ENCODE data around the gene HMG20B.
A peak's percentile ranks its signal among the peaks of the same experiment; 100 is the strongest.

The HMG20B gene

GRCh38 chr19:3539756-3540118 is 33.0 kb upstream of the HMG20B start:
- no peak overlapping the region for H3K9ac ChIP-seq (ENCODE audit: low read length)
- WGBS = no CpG with 5 or more reads among the region's 1 CpG
- no peak overlapping the region for H2BK120ac ChIP-seq (ENCODE audit: low read depth, low read length)
- no peak overlapping the region for H2AK5ac ChIP-seq (ENCODE audit: low read length, severe bottlenecking)
- H3K4me2 ChIP-seq (ENCODE audit: low read length, poor library complexity, severe bottlenecking) = no peak overlapping the region
- no peak overlapping the region for H3K14ac ChIP-seq (ENCODE audit: low read length in 2 of 2)
- peaks cover 8% of the 10 kb centered on the region for H3K79me1 ChIP-seq (replicated peaks; ENCODE audit: low read length, poor library complexity, severe bottlenecking)
- peaks cover 20 to 68% of the 10 kb centered on the region in 2 experiments for H3K36me3 ChIP-seq (ENCODE audit: control insufficient read depth in 1 of 2, insufficient read depth in 2 of 2, low read depth in 1 of 2, low read length in 2 of 2)
- H2BK12ac ChIP-seq (ENCODE audit: low read length in 2 of 2) = no peak overlapping the region
- H4K8ac ChIP-seq (ENCODE audit: low read length) = no peak overlapping the region
- H3K23ac ChIP-seq (ENCODE audit: low read length in 2 of 2) = no peak overlapping the region
- no peaks in the 10 kb centered on the region for H3K9me3 ChIP-seq (ENCODE audit: control insufficient read depth, low read length)
- no peak overlapping the region for H2AFZ ChIP-seq (ENCODE audit: low read depth, low read length)
- H3K4ac ChIP-seq (ENCODE audit: low read depth in 1 of 2, low read length in 2 of 2) = no peak overlapping the region
- no peak for DNase-seq
- peaks cover 19% of the 10 kb centered on the region for H3K4me1 ChIP-seq (ENCODE audit: control insufficient read depth, insufficient read depth, low read depth, low read length)
- H2BK15ac ChIP-seq (ENCODE audit: low read depth, poor library complexity, severe bottlenecking) = no peak overlapping the region
- no peak overlapping the region for H3K18ac ChIP-seq (ENCODE audit: low read depth in 1 of 2, low read length in 2 of 2)
- no peak overlapping the region for H2BK5ac ChIP-seq (ENCODE audit: low read depth, low read length, poor library complexity, severe bottlenecking)
- H4K91ac ChIP-seq (ENCODE audit: low read length) = no peak overlapping the region
- H3K4me3 ChIP-seq (ENCODE audit: insufficient read depth in 1 of 2, low read depth in 1 of 2, low read length in 2 of 2) = no peak overlapping the region
- H3K27ac ChIP-seq (ENCODE audit: low read length, poor library complexity, severe bottlenecking) = no peak overlapping the region
- H3K27me3 ChIP-seq (ENCODE audit: control insufficient read depth in 1 of 2, insufficient read depth in 1 of 2, low read length in 2 of 2) = no peaks in the 10 kb centered on the region

- Histone ChIP-seq H3K27ac (ENCODE audit: low read length, poor library complexity, severe bottlenecking) (no peak overlapping the region), H2BK5ac (ENCODE audit: low read depth, low read length, poor library complexity, severe bottlenecking) (no peak overlapping the region), H3K79me1 (replicated peaks; ENCODE audit: low read length, poor library complexity, severe bottlenecking) (peaks cover 25% of the 10 kb centered on the region), H3K18ac (ENCODE audit: low read depth in 1 of 2, low read length in 2 of 2) (no peak overlapping the region), H3K4me1 (ENCODE audit: control insufficient read depth, insufficient read depth, low read depth, low read length) (peaks cover 13% of the 10 kb centered on the region), H3K36me3 (ENCODE audit: control insufficient read depth in 1 of 2, insufficient read depth in 2 of 2, low read depth in 1 of 2, low read length in 2 of 2) (peaks cover 33 to 69% of the 10 kb centered on the region in 2 experiments), H4K91ac (ENCODE audit: low read length) (no peak overlapping the region), H2BK12ac (ENCODE audit: low read length in 2 of 2) (no peak overlapping the region), H2AFZ (ENCODE audit: low read depth, low read length) (no peak overlapping the region), H3K9ac (ENCODE audit: low read length) (no peak overlapping the region), H3K14ac (ENCODE audit: low read length in 2 of 2) (no peak overlapping the region), H3K4me2 (ENCODE audit: low read length, poor library complexity, severe bottlenecking) (no peak overlapping the region), H3K4ac (ENCODE audit: low read depth in 1 of 2, low read length in 2 of 2) (no peak overlapping the region), H2BK120ac (ENCODE audit: low read depth, low read length) (no peak overlapping the region), H3K23ac (ENCODE audit: low read length in 2 of 2) (no peak overlapping the region), H3K4me3 (ENCODE audit: insufficient read depth in 1 of 2, low read depth in 1 of 2, low read length in 2 of 2) (no peak overlapping the region), H2AK5ac (ENCODE audit: low read length, severe bottlenecking) (no peak overlapping the region), H4K8ac (ENCODE audit: low read length) (no peak overlapping the region), H3K9me3 (ENCODE audit: control insufficient read depth, low read length) (no peaks in the 10 kb centered on the region), H2BK15ac (ENCODE audit: low read depth, poor library complexity, severe bottlenecking) (no peak overlapping the region), H3K27me3 (ENCODE audit: control insufficient read depth in 1 of 2, insufficient read depth in 1 of 2, low read length in 2 of 2) (no peaks in the 10 kb centered on the region)
- DNase-seq = no peak
- 94% methylated on average over 47 of the region's 47 CpGs for WGBS
Measured at GRCh38 chr19:3543150-3544057, 29.3 kb upstream of the HMG20B start.

GRCh38 chr19:3544058-3544376 is 28.7 kb upstream of the HMG20B start:
- no peak overlapping the region for H3K4me3 ChIP-seq (ENCODE audit: insufficient read depth in 1 of 2, low read depth in 1 of 2, low read length in 2 of 2)
- H3K27ac ChIP-seq (ENCODE audit: low read length, poor library complexity, severe bottlenecking) = no peak overlapping the region
- no peak overlapping the region for H3K23ac ChIP-seq (ENCODE audit: low read length in 2 of 2)
- no peak overlapping the region for H3K9ac ChIP-seq (ENCODE audit: low read length)
- H2BK15ac ChIP-seq (ENCODE audit: low read depth, poor library complexity, severe bottlenecking) = no peak overlapping the region
- H3K79me1 ChIP-seq (replicated peaks; ENCODE audit: low read length, poor library complexity, severe bottlenecking) = peaks cover 25% of the 10 kb centered on the region
- H2BK120ac ChIP-seq (ENCODE audit: low read depth, low read length) = no peak overlapping the region
- H2BK5ac ChIP-seq (ENCODE audit: low read depth, low read length, poor library complexity, severe bottlenecking) = no peak overlapping the region
- DNase-seq = no peak
- no peak overlapping the region for H2BK12ac ChIP-seq (ENCODE audit: low read length in 2 of 2)
- H3K4me1 ChIP-seq (ENCODE audit: control insufficient read depth, insufficient read depth, low read depth, low read length) = peaks cover 11% of the 10 kb centered on the region
- H2AFZ ChIP-seq (ENCODE audit: low read depth, low read length) = no peak overlapping the region
- no peak overlapping the region for H4K8ac ChIP-seq (ENCODE audit: low read length)
- H2AK5ac ChIP-seq (ENCODE audit: low read length, severe bottlenecking) = no peak overlapping the region
- H4K91ac ChIP-seq (ENCODE audit: low read length) = no peak overlapping the region
- H3K27me3 ChIP-seq (ENCODE audit: control insufficient read depth in 1 of 2, insufficient read depth in 1 of 2, low read length in 2 of 2) = no peaks in the 10 kb centered on the region
- peaks cover 32 to 69% of the 10 kb centered on the region in 2 experiments for H3K36me3 ChIP-seq (ENCODE audit: control insufficient read depth in 1 of 2, insufficient read depth in 2 of 2, low read depth in 1 of 2, low read length in 2 of 2)
- no peak overlapping the region for H3K14ac ChIP-seq (ENCODE audit: low read length in 2 of 2)
- no peak overlapping the region for H3K4ac ChIP-seq (ENCODE audit: low read depth in 1 of 2, low read length in 2 of 2)
- H3K4me2 ChIP-seq (ENCODE audit: low read length, poor library complexity, severe bottlenecking) = no peak overlapping the region
- no peaks in the 10 kb centered on the region for H3K9me3 ChIP-seq (ENCODE audit: control insufficient read depth, low read length)
- no peak overlapping the region for H3K18ac ChIP-seq (ENCODE audit: low read depth in 1 of 2, low read length in 2 of 2)
- 98% methylated on average over 9 of the region's 9 CpGs for WGBS

- H3K9me3 ChIP-seq (ENCODE audit: control insufficient read depth, low read length) = no peaks in the 10 kb centered on the region
- no peak overlapping the region for H3K18ac ChIP-seq (ENCODE audit: low read depth in 1 of 2, low read length in 2 of 2)
- H3K4me3 ChIP-seq (ENCODE audit: insufficient read depth in 1 of 2, low read depth in 1 of 2, low read length in 2 of 2) = no peak overlapping the region
- H2BK12ac ChIP-seq (ENCODE audit: low read length in 2 of 2) = peak overlapping the region in 1 of 2 experiments; percentile 9
- H2BK120ac ChIP-seq (ENCODE audit: low read depth, low read length) = no peak overlapping the region
- H2AK5ac ChIP-seq (ENCODE audit: low read length, severe bottlenecking) = no peak overlapping the region
- peak overlapping the region in 1 of 2 experiments; percentile 48 for H3K23ac ChIP-seq (ENCODE audit: low read length in 2 of 2)
- DNase-seq = peak; percentile 62
- no peak overlapping the region for H2AFZ ChIP-seq (ENCODE audit: low read depth, low read length)
- no peak overlapping the region for H4K8ac ChIP-seq (ENCODE audit: low read length)
- no peak overlapping the region for H3K4me2 ChIP-seq (ENCODE audit: low read length, poor library complexity, severe bottlenecking)
- H3K79me1 ChIP-seq (replicated peaks; ENCODE audit: low read length, poor library complexity, severe bottlenecking) = peaks cover 25% of the 10 kb centered on the region
- 63% methylated on average over 29 of the region's 30 CpGs for WGBS
- no peak overlapping the region for H2BK15ac ChIP-seq (ENCODE audit: low read depth, poor library complexity, severe bottlenecking)
- H3K27me3 ChIP-seq (ENCODE audit: control insufficient read depth in 1 of 2, insufficient read depth in 1 of 2, low read length in 2 of 2) = no peaks in the 10 kb centered on the region
- H4K91ac ChIP-seq (ENCODE audit: low read length) = no peak overlapping the region
- H3K4me1 ChIP-seq (ENCODE audit: control insufficient read depth, insufficient read depth, low read depth, low read length) = peaks cover 11% of the 10 kb centered on the region
- no peak overlapping the region for H3K27ac ChIP-seq (ENCODE audit: low read length, poor library complexity, severe bottlenecking)
- peaks cover 27 to 71% of the 10 kb centered on the region in 2 experiments for H3K36me3 ChIP-seq (ENCODE audit: control insufficient read depth in 1 of 2, insufficient read depth in 2 of 2, low read depth in 1 of 2, low read length in 2 of 2)
- H3K9ac ChIP-seq (ENCODE audit: low read length) = no peak overlapping the region
- no peak overlapping the region for H3K4ac ChIP-seq (ENCODE audit: low read depth in 1 of 2, low read length in 2 of 2)
- H3K14ac ChIP-seq (ENCODE audit: low read length in 2 of 2) = no peak overlapping the region
- H2BK5ac ChIP-seq (ENCODE audit: low read depth, low read length, poor library complexity, severe bottlenecking) = no peak overlapping the region
Measured at GRCh38 chr19:3544742-3545668, 27.7 kb upstream of the HMG20B start.

All from mesenchymal stem cell (in vitro differentiated cells and primary cell).